GM18517 (cell line): Measurements from ENCODE around the gene FRMPD4.

ENCODE experiments used
- ATAC-seq: cut with Tn5 transposase; IDR thresholded peaks from one replicate; pipeline ENCODE4 v1.9.1; 2021; ENCODE audit warnings: mild to moderate bottlenecking, moderate library complexity; ENCODE audit not compliant: unreplicated experiment

The FRMPD4 gene

GRCh38 chrX:12423346-12423745, 285.1 kb downstream of the FRMPD4 start:
- no peak for ATAC-seq

GRCh38 chrX:12425496-12425895, 287.2 kb downstream of the FRMPD4 start:
- ATAC-seq: no peak

GRCh38 chrX:12426420-12426819, 288.1 kb downstream of the FRMPD4 start:
- ATAC-seq: no peak

- no peak for ATAC-seq
Observed at GRCh38 chrX:12434493-12434892, 296.2 kb downstream of the FRMPD4 start.

- ATAC-seq: no peak
Observed at GRCh38 chrX:12439416-12439815, 301.1 kb downstream of the FRMPD4 start.

- no peak for ATAC-seq
Observed at GRCh38 chrX:12440246-12440645, 302.0 kb downstream of the FRMPD4 start.

- ATAC-seq: no peak
Observed at GRCh38 chrX:12441381-12442128, 303.3 kb downstream of the FRMPD4 start.

GRCh38 chrX:12443534-12444098, 305.3 kb downstream of the FRMPD4 start:
- peak; percentile 90 for ATAC-seq

- ATAC-seq: no peak
Observed at GRCh38 chrX:12446342-12447075, 308.2 kb downstream of the FRMPD4 start.

- ATAC-seq: no peak
Observed at GRCh38 chrX:12447448-12448064, 309.3 kb downstream of the FRMPD4 start.

GRCh38 chrX:12452268-12452667, 314.0 kb downstream of the FRMPD4 start:
- ATAC-seq: no peak

- no peak for ATAC-seq
Observed at GRCh38 chrX:12460929-12461328, 322.7 kb downstream of the FRMPD4 start.

GRCh38 chrX:12463052-12463451, 324.8 kb downstream of the FRMPD4 start:
- ATAC-seq: no peak

- ATAC-seq: no peak
Observed at GRCh38 chrX:12463873-12464272, 325.6 kb downstream of the FRMPD4 start.

GRCh38 chrX:12467321-12467720, 329.0 kb downstream of the FRMPD4 start:
- no peak for ATAC-seq

- ATAC-seq: no peak
Observed at GRCh38 chrX:12469296-12469695, 331.0 kb downstream of the FRMPD4 start.

GRCh38 chrX:12471061-12471460, 332.8 kb downstream of the FRMPD4 start:
- no peak for ATAC-seq

- ATAC-seq: no peak
Observed at GRCh38 chrX:12480956-12481355, 342.7 kb downstream of the FRMPD4 start.

- no peak for ATAC-seq
Observed at GRCh38 chrX:12488220-12488619, 349.9 kb downstream of the FRMPD4 start.

- ATAC-seq: no peak
Observed at GRCh38 chrX:12488771-12489170, 350.5 kb downstream of the FRMPD4 start.

GRCh38 chrX:12489341-12489740, 351.1 kb downstream of the FRMPD4 start:
- ATAC-seq: no peak
